WTC11 (cell line): ENCODE results near the gene DLX2. TPM values are rescaled to one million over a fixed set of nuclear protein-coding genes. Genes with fewer than 3 reads are reported as not detected.

ENCODE experiments used
- ATAC-seq: fragments of 200-7000 bp; cut with Tn5 transposase; 2 replicates; pipeline ENCODE4 v1.10.0; 2021; ENCODE audit warnings: mild to moderate bottlenecking, moderate library complexity
- CTCF ChIA-PET: fragments of 300-600 bp; sonication (Branson Sonifier 250); formaldehyde crosslinking; loops from one replicate; lab custom pipeline; 2021; ENCODE audit warnings: antibody characterized with exemption; lab: Charles Lee
- POLR2A ChIA-PET: fragments of 350-600 bp; sonication (Branson Sonifier 250); formaldehyde crosslinking; loops from one replicate; lab custom pipeline; 2021; ENCODE audit warnings: antibody characterized with exemption; lab: Charles Lee
- DNase-seq: peaks from one replicate; pipeline ENCODE4 v3.0.0; 2021; ENCODE audit warnings: low spot score
- H3K27ac Mint-ChIP-seq: 2 replicates; pipeline ENCODE4 v1.8.0; 2021; ENCODE audit warnings: mixed read lengths
- H3K27me3 Mint-ChIP-seq: 2 replicates; pipeline ENCODE4 v1.8.0; 2021; ENCODE audit warnings: low read depth, mild to moderate bottlenecking, moderate library complexity, mixed read lengths
- H3K36me3 Mint-ChIP-seq: 2 replicates; pipeline ENCODE4 v1.8.0; 2021; ENCODE audit warnings: mixed read lengths
- H3K4me1 Mint-ChIP-seq: 2 replicates; pipeline ENCODE4 v1.8.0; 2022; ENCODE audit warnings: mixed read lengths
- H3K4me3 Mint-ChIP-seq: 2 replicates; pipeline ENCODE4 v1.8.0; 2021; ENCODE audit warnings: mild to moderate bottlenecking, moderate library complexity, mixed read lengths
- H3K9me3 Mint-ChIP-seq: 2 replicates; pipeline ENCODE4 v1.8.0; 2021; ENCODE audit warnings: mixed read lengths
- E2F4 ChIP-seq: sonication (generic); formaldehyde crosslinking; IDR thresholded peaks from 2 replicates; pipeline ENCODE4 v1.8.1; 2022; ENCODE audit warnings: low read depth, mild to moderate bottlenecking, moderate library complexity, missing genetic modification reagents, borderline replicate concordance
- E2F5 ChIP-seq: sonication (generic); formaldehyde crosslinking; IDR thresholded peaks from 2 replicates; pipeline ENCODE4 v1.8.1; 2022; ENCODE audit warnings: mild to moderate bottlenecking, moderate library complexity, missing genetic modification reagents
- EMX1 ChIP-seq: fragments of 250-450 bp; sonication (Bioruptor Pico); IDR thresholded peaks from 2 replicates; pipeline ENCODE4 v1.8.0; 2021; ENCODE audit warnings: mild to moderate bottlenecking
- GRHL2 ChIP-seq: fragments of 250-450 bp; sonication (Bioruptor Pico); IDR thresholded peaks from 2 replicates; pipeline ENCODE4 v1.8.0; 2022; ENCODE audit warnings: mild to moderate bottlenecking, moderate library complexity; ENCODE audit not compliant: insufficient replicate concordance, severe bottlenecking
- MAX ChIP-seq: sonication (generic); formaldehyde crosslinking; IDR thresholded peaks from 2 replicates; pipeline ENCODE4 v1.8.0; 2022; ENCODE audit warnings: mild to moderate bottlenecking, missing genetic modification reagents
- MXD4 ChIP-seq: fragments of 250-450 bp; sonication (Bioruptor Pico); IDR thresholded peaks from 2 replicates; pipeline ENCODE4 v1.8.0; 2021; ENCODE audit warnings: mild to moderate bottlenecking, moderate library complexity, borderline replicate concordance
- SP1 ChIP-seq: sonication (generic); formaldehyde crosslinking; conservative IDR thresholded peaks from 2 replicates; pipeline ENCODE4 v1.8.1; 2022; ENCODE audit warnings: missing genetic modification reagents
- TCF7 ChIP-seq: sonication (generic); formaldehyde crosslinking; IDR thresholded peaks from 2 replicates; pipeline ENCODE4 v1.8.0; 2022; ENCODE audit warnings: mild to moderate bottlenecking, low read depth, missing genetic modification reagents, moderate library complexity
- ZNF219 ChIP-seq: sonication (generic); formaldehyde crosslinking; IDR thresholded peaks from 2 replicates; pipeline ENCODE4 v1.8.0; 2023; ENCODE audit warnings: missing genetic modification reagents, mild to moderate bottlenecking, borderline replicate concordance
- ZNF425 ChIP-seq: fragments of 250-450 bp; sonication (Bioruptor Pico); conservative IDR thresholded peaks from 2 replicates; pipeline ENCODE4 v1.9.0; 2021; ENCODE audit warnings: mild to moderate bottlenecking
- total RNA-seq: library from RNA; stranded (reverse); gene quantifications from 3 replicates; pipeline ENCODE4 v1.2.3, GENCODE V29; 2021
- TF ChIP-seq, protein P1 (sequence below): sonication (generic); formaldehyde crosslinking; IDR thresholded peaks from 2 replicates; pipeline ENCODE4 v1.8.1; 2022; ENCODE audit warnings: low read depth, missing genetic modification reagents, borderline replicate concordance
- TF ChIP-seq, protein P2 (sequence below): sonication (generic); formaldehyde crosslinking; IDR thresholded peaks from 2 replicates; pipeline ENCODE4 v1.8.1; 2023; ENCODE audit warnings: mild to moderate bottlenecking, missing genetic modification reagents
- TF ChIP-seq, protein P3 (sequence below): fragments of 200-600 bp; IDR thresholded peaks from 2 replicates; pipeline ENCODE4 v1.8.0; 2022; ENCODE audit warnings: antibody characterized with exemption
- TF ChIP-seq, protein P4 (sequence below): sonication (generic); formaldehyde crosslinking; IDR thresholded peaks from 2 replicates; pipeline ENCODE4 v1.8.0; 2022; ENCODE audit warnings: mild to moderate bottlenecking, missing genetic modification reagents

DLX2 gene
- total RNA-seq, 1 experiment from 2014 or later = 0.28 TPM

DNA sequence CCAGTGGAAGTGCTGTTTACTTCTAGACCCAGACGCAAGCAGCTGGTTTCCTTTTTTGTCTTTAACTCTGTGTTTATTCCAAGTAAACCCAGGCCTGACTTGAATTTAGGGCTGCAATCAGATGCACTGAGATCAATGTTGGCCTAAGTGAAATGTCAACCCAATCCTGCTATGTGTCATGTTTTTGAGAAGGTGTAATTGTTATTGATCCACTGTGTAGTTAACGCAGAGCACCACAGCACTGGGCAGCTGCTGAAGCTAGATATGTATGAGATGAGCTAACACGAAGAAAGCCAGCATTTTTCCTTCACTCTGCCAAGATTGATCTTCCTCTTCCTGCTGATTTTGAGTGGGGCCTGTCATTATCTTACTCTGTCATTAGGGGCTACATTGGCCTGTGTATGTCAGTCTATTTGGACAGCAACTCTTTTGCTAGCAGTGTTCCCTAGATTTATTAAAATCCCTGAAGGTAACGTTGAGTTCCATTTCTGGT, 36.3 kb downstream of the DLX2 start (continued):
- TF ChIP-seq, protein P1, sequence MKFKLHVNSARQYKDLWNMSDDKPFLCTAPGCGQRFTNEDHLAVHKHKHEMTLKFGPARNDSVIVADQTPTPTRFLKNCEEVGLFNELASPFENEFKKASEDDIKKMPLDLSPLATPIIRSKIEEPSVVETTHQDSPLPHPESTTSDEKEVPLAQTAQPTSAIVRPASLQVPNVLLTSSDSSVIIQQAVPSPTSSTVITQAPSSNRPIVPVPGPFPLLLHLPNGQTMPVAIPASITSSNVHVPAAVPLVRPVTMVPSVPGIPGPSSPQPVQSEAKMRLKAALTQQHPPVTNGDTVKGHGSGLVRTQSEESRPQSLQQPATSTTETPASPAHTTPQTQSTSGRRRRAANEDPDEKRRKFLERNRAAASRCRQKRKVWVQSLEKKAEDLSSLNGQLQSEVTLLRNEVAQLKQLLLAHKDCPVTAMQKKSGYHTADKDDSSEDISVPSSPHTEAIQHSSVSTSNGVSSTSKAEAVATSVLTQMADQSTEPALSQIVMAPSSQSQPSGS (CRISPR knock-in tag) = no peak
- no peak for TF ChIP-seq MAX
- no peak for TF ChIP-seq ZNF219 (CRISPR knock-in tag)
- no peak for TF ChIP-seq E2F5 (CRISPR knock-in tag)
- no peak for TF ChIP-seq E2F4 (CRISPR knock-in tag)

- Mint-ChIP-seq H3K9me3 (peaks cover 3% of the 10 kb centered on the region; the same call in 1 of the 2 replicates), H3K36me3 (no peaks in the 10 kb centered on the region), H3K4me3 (no peak overlapping the region), H3K27me3 (no peaks in the 10 kb centered on the region), H3K4me1 (no peaks in the 10 kb centered on the region), H3K27ac (no peak overlapping the region)
- ChIA-PET POLR2A (no interaction called here), CTCF (no interaction called here)
- DNase-seq (no peak), ATAC-seq (no peak)
- TF ChIP-seq TCF7 (CRISPR knock-in tag) (no peak), ZNF425 (CRISPR knock-in tag) (no peak), MXD4 (CRISPR knock-in tag) (no peak), SP1 (no peak), EMX1 (CRISPR knock-in tag) (no peak), GRHL2 (CRISPR knock-in tag) (no peak)
- TF ChIP-seq, protein P2, sequence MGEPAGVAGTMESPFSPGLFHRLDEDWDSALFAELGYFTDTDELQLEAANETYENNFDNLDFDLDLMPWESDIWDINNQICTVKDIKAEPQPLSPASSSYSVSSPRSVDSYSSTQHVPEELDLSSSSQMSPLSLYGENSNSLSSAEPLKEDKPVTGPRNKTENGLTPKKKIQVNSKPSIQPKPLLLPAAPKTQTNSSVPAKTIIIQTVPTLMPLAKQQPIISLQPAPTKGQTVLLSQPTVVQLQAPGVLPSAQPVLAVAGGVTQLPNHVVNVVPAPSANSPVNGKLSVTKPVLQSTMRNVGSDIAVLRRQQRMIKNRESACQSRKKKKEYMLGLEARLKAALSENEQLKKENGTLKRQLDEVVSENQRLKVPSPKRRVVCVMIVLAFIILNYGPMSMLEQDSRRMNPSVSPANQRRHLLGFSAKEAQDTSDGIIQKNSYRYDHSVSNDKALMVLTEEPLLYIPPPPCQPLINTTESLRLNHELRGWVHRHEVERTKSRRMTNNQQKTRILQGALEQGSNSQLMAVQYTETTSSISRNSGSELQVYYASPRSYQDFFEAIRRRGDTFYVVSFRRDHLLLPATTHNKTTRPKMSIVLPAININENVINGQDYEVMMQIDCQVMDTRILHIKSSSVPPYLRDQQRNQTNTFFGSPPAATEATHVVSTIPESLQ (CRISPR knock-in tag) = no peak
- TF ChIP-seq, protein P3, sequence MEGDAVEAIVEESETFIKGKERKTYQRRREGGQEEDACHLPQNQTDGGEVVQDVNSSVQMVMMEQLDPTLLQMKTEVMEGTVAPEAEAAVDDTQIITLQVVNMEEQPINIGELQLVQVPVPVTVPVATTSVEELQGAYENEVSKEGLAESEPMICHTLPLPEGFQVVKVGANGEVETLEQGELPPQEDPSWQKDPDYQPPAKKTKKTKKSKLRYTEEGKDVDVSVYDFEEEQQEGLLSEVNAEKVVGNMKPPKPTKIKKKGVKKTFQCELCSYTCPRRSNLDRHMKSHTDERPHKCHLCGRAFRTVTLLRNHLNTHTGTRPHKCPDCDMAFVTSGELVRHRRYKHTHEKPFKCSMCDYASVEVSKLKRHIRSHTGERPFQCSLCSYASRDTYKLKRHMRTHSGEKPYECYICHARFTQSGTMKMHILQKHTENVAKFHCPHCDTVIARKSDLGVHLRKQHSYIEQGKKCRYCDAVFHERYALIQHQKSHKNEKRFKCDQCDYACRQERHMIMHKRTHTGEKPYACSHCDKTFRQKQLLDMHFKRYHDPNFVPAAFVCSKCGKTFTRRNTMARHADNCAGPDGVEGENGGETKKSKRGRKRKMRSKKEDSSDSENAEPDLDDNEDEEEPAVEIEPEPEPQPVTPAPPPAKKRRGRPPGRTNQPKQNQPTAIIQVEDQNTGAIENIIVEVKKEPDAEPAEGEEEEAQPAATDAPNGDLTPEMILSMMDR = no peak
- TF ChIP-seq, protein P4, sequence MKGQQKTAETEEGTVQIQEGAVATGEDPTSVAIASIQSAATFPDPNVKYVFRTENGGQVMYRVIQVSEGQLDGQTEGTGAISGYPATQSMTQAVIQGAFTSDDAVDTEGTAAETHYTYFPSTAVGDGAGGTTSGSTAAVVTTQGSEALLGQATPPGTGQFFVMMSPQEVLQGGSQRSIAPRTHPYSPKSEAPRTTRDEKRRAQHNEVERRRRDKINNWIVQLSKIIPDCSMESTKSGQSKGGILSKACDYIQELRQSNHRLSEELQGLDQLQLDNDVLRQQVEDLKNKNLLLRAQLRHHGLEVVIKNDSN (CRISPR knock-in tag) = no peak
These were observed 37.6 kb downstream of the DLX2 start for GRCh38 chr2:172065111-172065510.
